Astrocyte of the cerebellum (primary cell): ENCODE data around the gene GDI2.
A peak's percentile ranks its signal among the peaks of the same experiment; 100 is the strongest.
"Not testable (repeated sequence)": the region's sequence is repeated elsewhere in the genome, so short reads cannot be mapped to it uniquely, and the experiment has no call there.

Source experiments
- DNase-seq: peaks from one replicate; pipeline ENCODE4 v3.0.0-alpha.2; 2011; ENCODE audit warnings: low read depth
- H3K4me3 ChIP-seq: 2 replicates; pipeline ENCODE4 v1.5.1; 2011; ENCODE audit warnings: mild to moderate bottlenecking, low read depth, low read length, moderate library complexity
- in situ Hi-C: cut with HindIII; loops from 2 replicates; pipeline ENCODE4 v1.10.0; 2017; ENCODE audit warnings: low sequenced_read_pairs
- TF ChIP-seq, protein P1 (sequence below): IDR thresholded peaks from 2 replicates; pipeline ENCODE4 v1.5.1; 2012; ENCODE audit warnings: low read length, low read depth, moderate library complexity, mild to moderate bottlenecking; ENCODE audit errors: missing control alignments

Gene GDI2

DNA sequence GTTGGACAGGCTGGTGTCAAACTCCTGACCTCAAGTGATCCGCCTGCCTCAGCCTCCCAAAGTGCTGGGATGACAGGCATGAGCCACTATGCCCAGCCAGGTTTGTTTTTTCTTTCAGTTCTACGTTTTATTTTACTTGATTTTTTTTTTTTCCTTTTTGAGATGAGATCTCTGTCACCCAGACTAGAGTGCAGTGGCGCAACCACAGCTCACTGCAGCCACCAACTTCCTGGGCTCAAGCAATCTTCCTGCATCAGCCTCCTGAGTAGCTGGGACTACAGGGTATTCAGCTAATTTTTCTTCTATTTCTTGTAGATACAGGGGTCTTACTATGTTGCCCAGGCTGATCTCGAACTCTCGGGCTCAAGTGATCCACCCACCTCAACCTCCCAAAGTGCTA is 24.3 kb downstream of the GDI2 start:
- no peak overlapping the region for H3K4me3 ChIP-seq
- DNase-seq = no peak
- in situ Hi-C loops = no loop called here
- TF ChIP-seq, protein P1, sequence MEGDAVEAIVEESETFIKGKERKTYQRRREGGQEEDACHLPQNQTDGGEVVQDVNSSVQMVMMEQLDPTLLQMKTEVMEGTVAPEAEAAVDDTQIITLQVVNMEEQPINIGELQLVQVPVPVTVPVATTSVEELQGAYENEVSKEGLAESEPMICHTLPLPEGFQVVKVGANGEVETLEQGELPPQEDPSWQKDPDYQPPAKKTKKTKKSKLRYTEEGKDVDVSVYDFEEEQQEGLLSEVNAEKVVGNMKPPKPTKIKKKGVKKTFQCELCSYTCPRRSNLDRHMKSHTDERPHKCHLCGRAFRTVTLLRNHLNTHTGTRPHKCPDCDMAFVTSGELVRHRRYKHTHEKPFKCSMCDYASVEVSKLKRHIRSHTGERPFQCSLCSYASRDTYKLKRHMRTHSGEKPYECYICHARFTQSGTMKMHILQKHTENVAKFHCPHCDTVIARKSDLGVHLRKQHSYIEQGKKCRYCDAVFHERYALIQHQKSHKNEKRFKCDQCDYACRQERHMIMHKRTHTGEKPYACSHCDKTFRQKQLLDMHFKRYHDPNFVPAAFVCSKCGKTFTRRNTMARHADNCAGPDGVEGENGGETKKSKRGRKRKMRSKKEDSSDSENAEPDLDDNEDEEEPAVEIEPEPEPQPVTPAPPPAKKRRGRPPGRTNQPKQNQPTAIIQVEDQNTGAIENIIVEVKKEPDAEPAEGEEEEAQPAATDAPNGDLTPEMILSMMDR = no peak

- TF ChIP-seq, protein P1 = no peak
- no peak overlapping the region for H3K4me3 ChIP-seq
- in situ Hi-C loops = no loop called here
- no peak for DNase-seq
Measured at GRCh38 chr10:5783300-5783699, 29.9 kb downstream of the GDI2 start.

- TF ChIP-seq, protein P1 = no peak
- no peak for DNase-seq
- in situ Hi-C loops = no loop called here
- H3K4me3 ChIP-seq = no peak overlapping the region
Measured at GRCh38 chr10:5782174-5782573, 31.1 kb downstream of the GDI2 start.

- in situ Hi-C loops = no loop called here
- TF ChIP-seq, protein P1 = no peak
- no peak overlapping the region for H3K4me3 ChIP-seq
- no peak for DNase-seq
Measured at GRCh38 chr10:5779730-5780129, 33.5 kb downstream of the GDI2 start.

DNA sequence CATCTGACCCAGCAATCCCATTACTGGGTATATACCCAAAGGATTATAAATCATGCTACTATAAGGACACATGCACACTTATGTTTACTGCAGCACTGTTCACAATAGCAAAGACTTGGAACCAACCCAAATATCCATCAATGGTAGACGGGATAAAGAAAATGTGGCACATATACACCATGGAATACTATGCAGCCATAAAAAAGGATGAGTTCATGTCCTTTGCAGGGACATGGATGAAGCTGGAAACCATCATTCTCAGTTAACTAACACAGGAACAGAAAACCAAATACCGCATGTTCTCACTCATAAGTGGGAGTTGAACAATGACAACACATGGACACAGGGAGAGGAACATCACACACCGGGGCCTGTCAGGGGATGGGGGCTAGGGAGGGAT is 35.5 kb downstream of the GDI2 start:
- in situ Hi-C loops = not testable (repeated sequence)

GRCh38 chr10:5776881-5777197 is 36.4 kb downstream of the GDI2 start:
- TF ChIP-seq, protein P1 = no peak
- in situ Hi-C loops = no loop called here
- peak; percentile 62 for DNase-seq
- H3K4me3 ChIP-seq = no peak overlapping the region

More for the DNA sequence above, 35.5 kb downstream of the GDI2 start:
- H3K4me3 ChIP-seq, DNase-seq: not testable (repeated sequence)

GRCh38 chr10:5776136-5776880 is 36.9 kb downstream of the GDI2 start:
- DNase-seq = no peak
- no peak overlapping the region for H3K4me3 ChIP-seq
- in situ Hi-C loops = no loop called here
- TF ChIP-seq, protein P1 = peak; percentile 39
